Upper lobe of left lung (tissue), 6 donors: Measurements from ENCODE around the gene ATG5. TPM values are rescaled to one million over a fixed set of nuclear protein-coding genes. Genes with fewer than 3 reads are reported as not detected.
"Not testable (repeated sequence)": the region's sequence is repeated elsewhere in the genome, so short reads cannot be mapped to it uniquely, and the experiment has no call there.

ENCODE experiments used
- ATAC-seq, 2 donors: fragments of 200-7000 bp; cut with Tn5 transposase; one replicate each; pipeline ENCODE4 v1.9.1; 2022; ENCODE audit warnings: mild to moderate bottlenecking in 2 of 2, moderate library complexity in 2 of 2; ENCODE audit not compliant: low FRiP score in 2 of 2
- DNase-seq, 2 donors: peaks; one replicate each; pipeline ENCODE4 v3.0.0-alpha.2; 2019 to 2020
- H3K27ac ChIP-seq, 4 donors: fragments of 200-600 bp; sonication (generic); one replicate each; pipeline ENCODE4 v1.5.1; 2016 to 2019
- H3K27me3 ChIP-seq, 4 donors: fragments of 200-600 bp; sonication (generic); one replicate each; pipeline ENCODE4 v1.5.1; 2017 to 2019
- H3K36me3 ChIP-seq, 4 donors: fragments of 200-600 bp; sonication (generic); one replicate each; pipeline ENCODE4 v1.5.1; 2016 to 2019
- H3K4me1 ChIP-seq, 4 donors: fragments of 200-600 bp; sonication (generic); one replicate each; pipeline ENCODE4 v1.5.1; 2018 to 2019
- H3K4me3 ChIP-seq, 4 donors: fragments of 200-600 bp; sonication (generic); one replicate each; pipeline ENCODE4 v1.5.1; 2017 to 2019; ENCODE audit warnings: mild to moderate bottlenecking in 2 of 4, moderate library complexity in 1 of 4
- H3K9me3 ChIP-seq, 4 donors: fragments of 200-600 bp; sonication (generic); one replicate each; pipeline ENCODE4 v1.5.1; 2018 to 2019
- CTCF ChIP-seq, 6 experiments: fragments of 450-650 bp in 4 of 6; fragments of 200-600 bp in 2 of 6; sonication (generic) in 2 of 6; IDR thresholded peaks; one replicate each; pipeline ENCODE4 v1.5.1; 2016 to 2019; ENCODE audit warnings: antibody characterized with exemption in 6 of 6
- EP300 ChIP-seq, 4 donors: sonication (generic); formaldehyde crosslinking; IDR thresholded peaks; one replicate each; pipeline ENCODE4 v1.5.1; 2017; ENCODE audit warnings: antibody characterized with exemption in 4 of 4, control low read depth in 2 of 4
- POLR2A ChIP-seq, 4 donors: fragments of 450-650 bp; IDR thresholded peaks; one replicate each; pipeline ENCODE4 v1.5.1; 2016 to 2017; ENCODE audit warnings: antibody characterized with exemption in 4 of 4, mild to moderate bottlenecking in 2 of 4
- POLR2AphosphoS5 ChIP-seq, 2 donors: sonication (generic); formaldehyde crosslinking; IDR thresholded peaks; one replicate each; pipeline ENCODE4 v1.5.1; 2017; ENCODE audit warnings: antibody characterized with exemption in 2 of 2
- WGBS, 2 donors: methylation state at CpG; one replicate each; pipeline ENCODE4 v1.1.5; 2017 to 2018; 5-methylcytosine and 5-hydroxymethylcytosine counted together
- total RNA-seq, 6 donors: library from RNA; depleted of rRNA in 4 of 6; stranded (reverse); fragments of >200 nt in 4 of 6; gene quantifications; one replicate each; pipeline versions ENCODE4 v1.1.0 to v1.2.1, GENCODE V29; 2016 to 2021
- donor health status: DM: no; HTN: no; CAD: no; lungs with moderate emphysema.
- donor health status: DM: no; HTN: yes; CAD: no; lungs with severe emphysema.

Gene ATG5
- total RNA-seq, 6 donors from 2014 or later: 25.8 to 55.1 (median 28.7) TPM

GRCh38 chr6:106156413-106156812 lies 169.1 kb downstream of the ATG5 start:
- ATAC-seq (no peak), DNase-seq (no peak)

GRCh38 chr6:106155219-106155830 lies 170.2 kb downstream of the ATG5 start:
- ATAC-seq (no peak), DNase-seq (no peak)
- Histone ChIP-seq H3K36me3 (no peaks in the 10 kb centered on the region), H3K27me3 (no peaks in the 10 kb centered on the region), H3K4me3 (no peak overlapping the region), H3K4me1 (no peaks in the 10 kb centered on the region), H3K27ac (no peak overlapping the region), H3K9me3 (no peaks in the 10 kb centered on the region)
- 83 to 84% methylated on average over 12 of the region's 12 CpGs for WGBS, 2 donors
- TF ChIP-seq CTCF (IDR thresholded peaks at IDR 0.05) (no peak), EP300 (IDR thresholded peaks at IDR 0.05) (no peak), POLR2A (IDR thresholded peaks at IDR 0.05) (no peak), POLR2AphosphoS5 (IDR thresholded peaks at IDR 0.05) (no peak)

More at GRCh38 chr6:106156413-106156812, 169.1 kb downstream of the ATG5 start:
- Histone ChIP-seq H3K27ac (no peak overlapping the region), H3K27me3 (no peaks in the 10 kb centered on the region), H3K9me3 (no peaks in the 10 kb centered on the region), H3K4me1 (no peaks in the 10 kb centered on the region), H3K4me3 (no peak overlapping the region), H3K36me3 (no peaks in the 10 kb centered on the region)
- TF ChIP-seq POLR2A (IDR thresholded peaks at IDR 0.05) (no peak), CTCF (IDR thresholded peaks at IDR 0.05) (no peak), EP300 (IDR thresholded peaks at IDR 0.05) (no peak), POLR2AphosphoS5 (IDR thresholded peaks at IDR 0.05) (no peak)
- 71 to 75% methylated on average over 3 of the region's 3 CpGs for WGBS, 2 donors

GRCh38 chr6:106154326-106154725 lies 171.2 kb downstream of the ATG5 start:
- no peak overlapping the region for H3K4me3 ChIP-seq
- no peak overlapping the region for H3K27ac ChIP-seq
- no peaks in the 10 kb centered on the region for H3K9me3 ChIP-seq
- WGBS, 2 donors: 98% methylated on average over 8 of the region's 8 CpGs
- ATAC-seq: no peak
- H3K36me3 ChIP-seq: no peaks in the 10 kb centered on the region
- H3K4me1 ChIP-seq: no peaks in the 10 kb centered on the region
- no peak for TF ChIP-seq EP300 (IDR thresholded peaks at IDR 0.05)
- TF ChIP-seq POLR2A (IDR thresholded peaks at IDR 0.05): no peak
- no peak for TF ChIP-seq POLR2AphosphoS5 (IDR thresholded peaks at IDR 0.05)
- TF ChIP-seq CTCF (IDR thresholded peaks at IDR 0.05): no peak
- DNase-seq: peak in 1 of 2 donors; percentile 51
- H3K27me3 ChIP-seq: no peaks in the 10 kb centered on the region

- 88 to 96% methylated on average over 4 of the region's 4 CpGs for WGBS, 2 donors
- Histone ChIP-seq H3K4me1 (no peaks in the 10 kb centered on the region), H3K27ac (no peak overlapping the region), H3K4me3 (no peak overlapping the region), H3K36me3 (no peaks in the 10 kb centered on the region), H3K27me3 (no peaks in the 10 kb centered on the region), H3K9me3 (no peaks in the 10 kb centered on the region)
- ATAC-seq (no peak), DNase-seq (no peak)
- TF ChIP-seq EP300 (IDR thresholded peaks at IDR 0.05) (no peak), POLR2AphosphoS5 (IDR thresholded peaks at IDR 0.05) (no peak), CTCF (IDR thresholded peaks at IDR 0.05) (no peak), POLR2A (IDR thresholded peaks at IDR 0.05) (no peak)
Measured at GRCh38 chr6:106152952-106153351, 172.6 kb downstream of the ATG5 start.

- not testable (repeated sequence) for H3K9me3 ChIP-seq, ATAC-seq, DNase-seq, H3K27me3 ChIP-seq, H3K27ac ChIP-seq, H3K4me1 ChIP-seq, H3K36me3 ChIP-seq, H3K4me3 ChIP-seq
- WGBS, 2 donors: 84 to 88% methylated on average over 3 of the region's 3 CpGs
Measured at GRCh38 chr6:106152476-106152875, 173.1 kb downstream of the ATG5 start.
